Stomach (tissue), 4 donors: Measurements from ENCODE around the gene CMTM7.

Source experiments
- POLR2A ChIP-seq, 4 donors: fragments of 450-650 bp; IDR thresholded peaks; one replicate each; pipeline ENCODE4 v1.6.1; 2016; ENCODE audit warnings: antibody characterized with exemption in 4 of 4, control low read depth in 2 of 4, mild to moderate bottlenecking in 1 of 4, moderate library complexity in 1 of 4
- POLR2AphosphoS5 ChIP-seq, 3 donors: sonication (generic); formaldehyde crosslinking; IDR thresholded peaks; one replicate each; pipeline ENCODE4 v1.6.1; 2016; ENCODE audit warnings: antibody characterized with exemption in 3 of 3
- TF ChIP-seq, protein P1 (sequence below), 7 experiments: fragments of 450-650 bp in 4 of 7; fragments of 200-600 bp in 3 of 7; sonication (generic) in 3 of 7; IDR thresholded peaks; one replicate each; pipeline ENCODE4 v1.5.1; 2016 to 2019; ENCODE audit warnings: antibody characterized with exemption in 7 of 7, control low read depth in 2 of 7, mild to moderate bottlenecking in 1 of 7

DNA sequence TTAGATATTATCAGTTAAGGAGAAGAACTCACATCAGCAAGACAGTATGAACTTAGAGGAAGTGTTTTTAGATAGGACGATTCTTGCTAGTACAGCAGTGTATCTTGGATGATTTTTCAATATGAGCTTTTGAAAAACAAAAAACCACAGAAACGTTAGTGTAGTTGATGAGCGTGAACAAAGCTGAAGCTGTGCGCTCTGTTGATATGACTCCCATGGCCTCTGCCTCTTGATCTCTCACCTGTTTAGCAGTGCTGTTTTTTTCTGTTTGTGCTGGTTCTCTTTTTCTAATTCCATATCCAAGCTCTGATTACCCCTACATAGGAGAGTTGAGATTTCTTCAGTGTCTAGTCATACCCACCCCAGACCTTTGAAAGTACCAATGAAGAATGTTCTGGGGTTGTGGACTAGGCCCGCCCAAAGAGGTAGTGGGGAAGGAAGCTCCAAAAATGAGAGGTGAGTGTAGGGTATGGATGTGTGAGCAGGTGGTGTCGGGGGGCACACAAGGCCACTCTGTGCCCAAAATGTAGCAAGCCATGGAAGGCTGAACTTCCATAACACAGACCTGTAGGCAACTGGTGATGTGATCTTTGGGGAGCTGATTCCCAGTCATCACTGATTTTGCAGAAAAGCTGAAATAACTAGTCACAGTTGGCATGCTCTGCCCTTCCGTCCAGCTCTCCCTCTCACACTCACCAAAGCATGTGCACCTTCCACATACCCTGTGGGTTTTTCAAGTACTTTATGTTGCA lies 20.0 kb upstream of the CMTM7 start:
- no peak for TF ChIP-seq POLR2A (IDR thresholded peaks at IDR 0.05)
- TF ChIP-seq, protein P1, sequence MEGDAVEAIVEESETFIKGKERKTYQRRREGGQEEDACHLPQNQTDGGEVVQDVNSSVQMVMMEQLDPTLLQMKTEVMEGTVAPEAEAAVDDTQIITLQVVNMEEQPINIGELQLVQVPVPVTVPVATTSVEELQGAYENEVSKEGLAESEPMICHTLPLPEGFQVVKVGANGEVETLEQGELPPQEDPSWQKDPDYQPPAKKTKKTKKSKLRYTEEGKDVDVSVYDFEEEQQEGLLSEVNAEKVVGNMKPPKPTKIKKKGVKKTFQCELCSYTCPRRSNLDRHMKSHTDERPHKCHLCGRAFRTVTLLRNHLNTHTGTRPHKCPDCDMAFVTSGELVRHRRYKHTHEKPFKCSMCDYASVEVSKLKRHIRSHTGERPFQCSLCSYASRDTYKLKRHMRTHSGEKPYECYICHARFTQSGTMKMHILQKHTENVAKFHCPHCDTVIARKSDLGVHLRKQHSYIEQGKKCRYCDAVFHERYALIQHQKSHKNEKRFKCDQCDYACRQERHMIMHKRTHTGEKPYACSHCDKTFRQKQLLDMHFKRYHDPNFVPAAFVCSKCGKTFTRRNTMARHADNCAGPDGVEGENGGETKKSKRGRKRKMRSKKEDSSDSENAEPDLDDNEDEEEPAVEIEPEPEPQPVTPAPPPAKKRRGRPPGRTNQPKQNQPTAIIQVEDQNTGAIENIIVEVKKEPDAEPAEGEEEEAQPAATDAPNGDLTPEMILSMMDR (IDR thresholded peaks at IDR 0.05): no peak
- no peak for TF ChIP-seq POLR2AphosphoS5 (IDR thresholded peaks at IDR 0.05)
